ENCODE measurements around the gene REG3G. TPM values are rescaled to one million over a fixed set of nuclear protein-coding genes. Genes with fewer than 3 reads are reported as not detected.

Gene REG3G
- polyA plus RNA-seq (2012; ENCODE audit: insufficient read length, low read depth), result 0.33 TPM

DNA sequence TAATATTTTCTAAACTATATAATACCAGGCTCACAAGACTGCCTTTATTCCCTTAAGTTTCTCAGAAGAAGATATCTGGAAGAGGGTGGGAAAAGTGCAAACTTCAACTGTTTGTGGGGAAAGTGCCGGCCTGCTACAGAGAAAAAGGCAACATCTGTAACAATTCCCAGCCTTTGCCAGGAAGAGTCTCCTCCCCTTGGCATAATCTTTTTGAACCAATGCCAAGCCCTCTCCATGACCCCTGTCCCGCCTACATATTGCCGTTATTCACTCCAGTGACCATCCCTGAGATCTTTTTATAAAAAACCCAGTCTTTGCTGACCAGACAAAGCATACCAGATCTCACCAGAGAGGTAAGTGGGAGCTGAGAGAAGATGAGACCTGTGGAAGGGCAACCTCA is at the start of gene REG3G:
REG3G (plus strand) TSS at position 282 of the 400 bp plus-strand sequence. CDS start 392 bp downstream, outside the sequence.
- no peak for TF ChIP-seq TAF1 (IDR thresholded peaks at IDR 0.05; ENCODE audit: borderline replicate concordance, insufficient read depth, low read length)
- no peak for TF ChIP-seq FOXP2 (optimal IDR thresholded peaks at IDR 0.05; ENCODE audit: borderline replicate concordance, extremely low read depth, extremely low read length, insufficient read depth)
- TF ChIP-seq, protein P1, sequence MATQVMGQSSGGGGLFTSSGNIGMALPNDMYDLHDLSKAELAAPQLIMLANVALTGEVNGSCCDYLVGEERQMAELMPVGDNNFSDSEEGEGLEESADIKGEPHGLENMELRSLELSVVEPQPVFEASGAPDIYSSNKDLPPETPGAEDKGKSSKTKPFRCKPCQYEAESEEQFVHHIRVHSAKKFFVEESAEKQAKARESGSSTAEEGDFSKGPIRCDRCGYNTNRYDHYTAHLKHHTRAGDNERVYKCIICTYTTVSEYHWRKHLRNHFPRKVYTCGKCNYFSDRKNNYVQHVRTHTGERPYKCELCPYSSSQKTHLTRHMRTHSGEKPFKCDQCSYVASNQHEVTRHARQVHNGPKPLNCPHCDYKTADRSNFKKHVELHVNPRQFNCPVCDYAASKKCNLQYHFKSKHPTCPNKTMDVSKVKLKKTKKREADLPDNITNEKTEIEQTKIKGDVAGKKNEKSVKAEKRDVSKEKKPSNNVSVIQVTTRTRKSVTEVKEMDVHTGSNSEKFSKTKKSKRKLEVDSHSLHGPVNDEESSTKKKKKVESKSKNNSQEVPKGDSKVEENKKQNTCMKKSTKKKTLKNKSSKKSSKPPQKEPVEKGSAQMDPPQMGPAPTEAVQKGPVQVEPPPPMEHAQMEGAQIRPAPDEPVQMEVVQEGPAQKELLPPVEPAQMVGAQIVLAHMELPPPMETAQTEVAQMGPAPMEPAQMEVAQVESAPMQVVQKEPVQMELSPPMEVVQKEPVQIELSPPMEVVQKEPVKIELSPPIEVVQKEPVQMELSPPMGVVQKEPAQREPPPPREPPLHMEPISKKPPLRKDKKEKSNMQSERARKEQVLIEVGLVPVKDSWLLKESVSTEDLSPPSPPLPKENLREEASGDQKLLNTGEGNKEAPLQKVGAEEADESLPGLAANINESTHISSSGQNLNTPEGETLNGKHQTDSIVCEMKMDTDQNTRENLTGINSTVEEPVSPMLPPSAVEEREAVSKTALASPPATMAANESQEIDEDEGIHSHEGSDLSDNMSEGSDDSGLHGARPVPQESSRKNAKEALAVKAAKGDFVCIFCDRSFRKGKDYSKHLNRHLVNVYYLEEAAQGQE (IDR thresholded peaks at IDR 0.05; ENCODE audit: insufficient read depth in 1 of 2, low read depth in 2 of 2, low read length in 2 of 2), result no peak
- TF ChIP-seq POLR2AphosphoS5 (IDR thresholded peaks at IDR 0.05; ENCODE audit: low read depth, low read length), result no peak
- TF ChIP-seq SIN3A (IDR thresholded peaks at IDR 0.05; ENCODE audit: borderline replicate concordance, insufficient read depth, low read length), result no peak

DNA sequence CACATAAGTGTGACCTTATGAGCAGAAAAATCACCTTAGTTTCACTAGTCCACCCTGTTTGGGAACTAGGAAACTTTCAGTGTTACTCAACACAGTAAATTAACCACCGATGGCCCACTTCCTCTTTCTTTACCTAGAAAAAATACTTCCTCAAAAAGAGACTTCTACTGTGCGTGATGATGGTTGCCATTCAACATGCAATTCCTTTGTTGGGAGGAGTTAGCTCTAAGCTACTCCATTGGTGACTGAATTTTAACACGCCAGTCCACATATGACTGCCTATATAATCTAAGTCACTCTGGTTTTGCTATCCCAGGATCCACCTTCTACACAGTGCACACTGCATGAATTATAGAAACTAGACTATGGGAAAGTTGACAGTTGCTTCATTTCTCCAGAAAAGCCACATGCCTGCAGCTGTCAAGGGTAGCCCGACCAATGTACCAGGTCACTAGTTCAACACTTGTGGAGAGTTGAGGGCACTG is 47.8 kb upstream of the REG3G start:
- TF ChIP-seq, protein P1 (IDR thresholded peaks at IDR 0.05; ENCODE audit: insufficient read depth in 1 of 2, low read depth in 2 of 2, low read length in 2 of 2), result no peak
- no peak for TF ChIP-seq TAF1 (IDR thresholded peaks at IDR 0.05; ENCODE audit: borderline replicate concordance, insufficient read depth, low read length)
- TF ChIP-seq SIN3A (IDR thresholded peaks at IDR 0.05; ENCODE audit: borderline replicate concordance, insufficient read depth, low read length), result no peak
- no peak for TF ChIP-seq FOXP2 (optimal IDR thresholded peaks at IDR 0.05; ENCODE audit: borderline replicate concordance, extremely low read depth, extremely low read length, insufficient read depth)
- TF ChIP-seq POLR2AphosphoS5 (IDR thresholded peaks at IDR 0.05; ENCODE audit: low read depth, low read length), result no peak

- no peak for TF ChIP-seq POLR2AphosphoS5 (IDR thresholded peaks at IDR 0.05; ENCODE audit: low read depth, low read length)
- no peak for TF ChIP-seq FOXP2 (optimal IDR thresholded peaks at IDR 0.05; ENCODE audit: borderline replicate concordance, extremely low read depth, extremely low read length, insufficient read depth)
- no peak for TF ChIP-seq TAF1 (IDR thresholded peaks at IDR 0.05; ENCODE audit: borderline replicate concordance, insufficient read depth, low read length)
- TF ChIP-seq, protein P1 (IDR thresholded peaks at IDR 0.05; ENCODE audit: insufficient read depth in 1 of 2, low read depth in 2 of 2, low read length in 2 of 2), result no peak
Measured at GRCh38 chr2:78978340-78978739, 47.2 kb upstream of the REG3G start.

GRCh38 chr2:78979380-78980151 is 45.9 kb upstream of the REG3G start:
- TF ChIP-seq TAF1 (IDR thresholded peaks at IDR 0.05; ENCODE audit: borderline replicate concordance, insufficient read depth, low read length), result no peak
- no peak for TF ChIP-seq SIN3A (IDR thresholded peaks at IDR 0.05; ENCODE audit: borderline replicate concordance, insufficient read depth, low read length)
- no peak for TF ChIP-seq FOXP2 (optimal IDR thresholded peaks at IDR 0.05; ENCODE audit: borderline replicate concordance, extremely low read depth, extremely low read length, insufficient read depth)
- TF ChIP-seq, protein P1 (IDR thresholded peaks at IDR 0.05; ENCODE audit: insufficient read depth in 1 of 2, low read depth in 2 of 2, low read length in 2 of 2), result no peak

Measured in PFSK-1 (cell line).